HepG2 (cell line): Measurements from ENCODE around the gene ARID1A. TPM values are rescaled to one million over a fixed set of nuclear protein-coding genes. Genes with fewer than 3 reads are reported as not detected.

Experiments
- ATF7-NPFF ChIP-seq: sonication (generic); formaldehyde crosslinking; IDR thresholded peaks from 2 replicates; pipeline ENCODE4 v1.8.1; 2023; ENCODE audit warnings: mild to moderate bottlenecking, low read depth, missing genetic modification reagents, moderate library complexity
- BRD4 ChIP-seq: sonication (generic); formaldehyde crosslinking; IDR thresholded peaks from 2 replicates; pipeline ENCODE4 v1.4.0; 2020; ENCODE audit warnings: missing genetic modification reagents
- CHD2 ChIP-seq: IDR thresholded peaks from 2 replicates; pipeline ENCODE4 v1.6.1; 2011; ENCODE audit warnings: low read depth, low read length, improper control_type of control experiment
- DR1 ChIP-seq: sonication (generic); formaldehyde crosslinking; IDR thresholded peaks from 2 replicates; pipeline ENCODE4 v1.8.0; 2021; ENCODE audit warnings: mild to moderate bottlenecking, missing genetic modification reagents, inconsistent platforms
- EP300 ChIP-seq, 3 experiments: sonication (generic) in 1 of 3; formaldehyde crosslinking in 1 of 3; IDR thresholded peaks; 2 replicates each; pipeline versions ENCODE4 v1.5.1 to v1.6.1; 2011 to 2020; ENCODE audit warnings: low read depth in 2 of 3, low read length in 2 of 3, borderline replicate concordance in 1 of 3, improper control_type of control experiment in 1 of 3, mild to moderate bottlenecking in 1 of 3, missing genetic modification reagents in 1 of 3, moderate library complexity in 1 of 3
- ETV5 ChIP-seq: IDR thresholded peaks from 2 replicates; pipeline ENCODE4 v1.6.1; 2018; ENCODE audit warnings: missing biosample characterization, missing genetic modification reagents, inconsistent platforms, borderline replicate concordance
- GATAD2A ChIP-seq: IDR thresholded peaks from 2 replicates; pipeline ENCODE4 v1.6.1; 2016
- HDAC6 ChIP-seq: fragments of 200-600 bp; sonication (generic); IDR thresholded peaks from 2 replicates; pipeline ENCODE4 v1.7.0; 2017; ENCODE audit warnings: mild to moderate bottlenecking, antibody characterized with exemption, low read length, low read depth
- NR3C1 ChIP-seq: sonication (generic); formaldehyde crosslinking; IDR thresholded peaks from 2 replicates; pipeline ENCODE4 v1.4.0; 2020; ENCODE audit warnings: missing genetic modification reagents
- PHF21A ChIP-seq: sonication (generic); formaldehyde crosslinking; IDR thresholded peaks from 2 replicates; pipeline ENCODE4 v1.5.0; 2020; ENCODE audit warnings: mild to moderate bottlenecking, missing genetic modification reagents
- RFX5 ChIP-seq: IDR thresholded peaks from 2 replicates; pipeline ENCODE4 v1.6.1; 2011; ENCODE audit warnings: low read depth, low read length, improper control_type of control experiment
- TOPORS ChIP-seq: sonication (generic); formaldehyde crosslinking; IDR thresholded peaks from 2 replicates; pipeline ENCODE4 v1.8.0; 2023; ENCODE audit warnings: mild to moderate bottlenecking, missing genetic modification reagents
- ZMAT3 ChIP-seq: sonication (generic); formaldehyde crosslinking; conservative IDR thresholded peaks from 2 replicates; pipeline ENCODE4 v1.7.0; 2021; ENCODE audit warnings: missing genetic modification reagents
- polyA plus RNA-seq, 8 experiments: library from polyadenylated mRNA; depleted of rRNA in 3 of 8; stranded (reverse) in 7 of 8; unstranded in 1 of 8; fragments of >200 nt; fragmentation: Illumina TruSeq in 4 of 8; extraction: Trizol in 4 of 8; gene quantifications; 2 replicates each; pipeline versions ENCODE4 v1.2.1 to v1.2.3, GENCODE V29; 2011 to 2016; ENCODE audit warnings: low read depth in 4 of 8, missing spikeins in 1 of 8, mixed read lengths in 1 of 8; ENCODE audit not compliant: insufficient read depth in 1 of 8
- total RNA-seq, 5 experiments: library from RNA; depleted of rRNA; stranded (reverse); fragments of >200 nt; fragmentation: Illumina TruSeq; extraction: Trizol; gene quantifications; 2 replicates each; pipeline ENCODE4 v1.2.3, GENCODE V29; 2016; ENCODE audit warnings: low read depth in 1 of 5
- TF ChIP-seq, protein P1 (sequence below): IDR thresholded peaks from 2 replicates; pipeline ENCODE4 v1.6.1; 2012; ENCODE audit warnings: low read depth, low read length, improper control_type of control experiment
- TF ChIP-seq, protein P2 (sequence below): sonication (generic); formaldehyde crosslinking; IDR thresholded peaks from 2 replicates; pipeline ENCODE4 v1.9.0; 2021; ENCODE audit warnings: missing genetic modification reagents, borderline replicate concordance
- TF ChIP-seq, protein P3 (sequence below): sonication (generic); formaldehyde crosslinking; IDR thresholded peaks from 2 replicates; pipeline ENCODE4 v1.9.0; 2022; ENCODE audit warnings: low read depth, missing genetic modification reagents
- TF ChIP-seq, protein P4 (sequence below): sonication (generic); formaldehyde crosslinking; conservative IDR thresholded peaks from 2 replicates; pipeline ENCODE4 v1.4.0; 2020; ENCODE audit warnings: mild to moderate bottlenecking, missing genetic modification reagents, moderate library complexity

The ARID1A gene
- total and polyA plus RNA-seq, 2 of the 13 experiments (the other 11 are each of a cell fraction or from before 2014, with no cell fraction given): 11.9 to 15.9 TPM

DNA sequence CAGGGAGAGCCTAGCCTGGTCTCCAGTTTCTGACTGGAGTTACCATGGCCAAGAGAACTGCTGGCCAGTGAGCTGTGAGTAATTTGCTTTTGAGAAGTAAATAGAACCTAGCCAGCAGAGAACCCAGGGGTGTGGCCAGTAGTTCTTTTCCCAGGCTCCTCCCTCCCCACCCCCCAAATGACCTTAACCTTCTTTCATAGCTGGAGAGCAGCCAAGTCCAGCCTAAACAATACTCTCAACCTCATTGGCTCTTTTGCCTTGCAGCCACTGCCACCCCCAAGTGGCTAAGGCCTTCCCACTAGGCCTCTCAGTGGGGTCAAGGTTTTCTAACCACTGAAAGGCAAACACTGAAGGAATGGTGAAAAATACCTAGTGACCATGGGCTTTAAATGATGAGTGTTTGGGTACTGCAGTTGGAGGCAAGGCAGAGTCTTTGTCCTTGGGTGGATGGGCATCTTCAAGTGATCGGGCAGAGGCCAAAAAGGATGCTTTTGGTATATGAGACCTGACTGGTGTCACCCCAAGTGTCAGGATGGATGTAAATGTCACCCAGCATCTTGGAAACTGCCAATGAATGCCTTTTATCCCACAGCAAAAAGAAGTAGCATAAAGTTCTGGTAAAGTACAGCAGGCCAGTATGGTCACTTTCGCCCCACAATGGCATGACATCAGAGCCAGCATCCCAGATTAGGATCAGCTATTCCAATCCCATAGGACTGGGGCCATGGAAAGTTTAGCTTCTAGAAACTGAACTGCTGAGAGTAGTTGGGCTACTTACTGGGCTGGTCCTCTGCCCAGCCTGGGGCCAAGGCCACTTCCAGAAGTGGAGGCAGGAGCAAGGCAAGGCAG is 88.4 kb downstream of the ARID1A start (continued):
- TF ChIP-seq, protein P1, sequence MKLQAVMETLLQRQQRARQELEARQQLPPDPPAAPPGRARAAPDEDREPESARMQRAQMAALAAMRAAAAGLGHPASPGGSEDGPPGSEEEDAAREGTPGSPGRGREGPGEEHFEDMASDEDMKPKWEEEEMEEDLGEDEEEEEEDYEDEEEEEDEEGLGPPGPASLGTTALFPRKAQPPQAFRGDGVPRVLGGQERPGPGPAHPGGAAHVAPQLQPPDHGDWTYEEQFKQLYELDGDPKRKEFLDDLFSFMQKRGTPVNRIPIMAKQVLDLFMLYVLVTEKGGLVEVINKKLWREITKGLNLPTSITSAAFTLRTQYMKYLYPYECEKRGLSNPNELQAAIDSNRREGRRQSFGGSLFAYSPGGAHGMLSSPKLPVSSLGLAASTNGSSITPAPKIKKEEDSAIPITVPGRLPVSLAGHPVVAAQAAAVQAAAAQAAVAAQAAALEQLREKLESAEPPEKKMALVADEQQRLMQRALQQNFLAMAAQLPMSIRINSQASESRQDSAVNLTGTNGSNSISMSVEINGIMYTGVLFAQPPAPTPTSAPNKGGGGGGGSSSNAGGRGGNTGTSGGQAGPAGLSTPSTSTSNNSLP: no peak
- no peak; the same call in 1 of the 2 replicates for TF ChIP-seq ETV5 (CRISPR knock-in tag)
- no peak for TF ChIP-seq BRD4
- TF ChIP-seq EP300 (IDR thresholded peaks at IDR 0.05; ENCODE audit: low read depth in 2 of 2, low read length in 2 of 2): peak; percentile 76 to 84
- peak; percentile 82; the same call in 1 of the 2 replicates for TF ChIP-seq EP300 (CRISPR knock-in tag; IDR thresholded peaks at IDR 0.05; ENCODE audit: borderline replicate concordance)
- peak; percentile 95 for TF ChIP-seq PHF21A (CRISPR knock-in tag)
- TF ChIP-seq, protein P2, sequence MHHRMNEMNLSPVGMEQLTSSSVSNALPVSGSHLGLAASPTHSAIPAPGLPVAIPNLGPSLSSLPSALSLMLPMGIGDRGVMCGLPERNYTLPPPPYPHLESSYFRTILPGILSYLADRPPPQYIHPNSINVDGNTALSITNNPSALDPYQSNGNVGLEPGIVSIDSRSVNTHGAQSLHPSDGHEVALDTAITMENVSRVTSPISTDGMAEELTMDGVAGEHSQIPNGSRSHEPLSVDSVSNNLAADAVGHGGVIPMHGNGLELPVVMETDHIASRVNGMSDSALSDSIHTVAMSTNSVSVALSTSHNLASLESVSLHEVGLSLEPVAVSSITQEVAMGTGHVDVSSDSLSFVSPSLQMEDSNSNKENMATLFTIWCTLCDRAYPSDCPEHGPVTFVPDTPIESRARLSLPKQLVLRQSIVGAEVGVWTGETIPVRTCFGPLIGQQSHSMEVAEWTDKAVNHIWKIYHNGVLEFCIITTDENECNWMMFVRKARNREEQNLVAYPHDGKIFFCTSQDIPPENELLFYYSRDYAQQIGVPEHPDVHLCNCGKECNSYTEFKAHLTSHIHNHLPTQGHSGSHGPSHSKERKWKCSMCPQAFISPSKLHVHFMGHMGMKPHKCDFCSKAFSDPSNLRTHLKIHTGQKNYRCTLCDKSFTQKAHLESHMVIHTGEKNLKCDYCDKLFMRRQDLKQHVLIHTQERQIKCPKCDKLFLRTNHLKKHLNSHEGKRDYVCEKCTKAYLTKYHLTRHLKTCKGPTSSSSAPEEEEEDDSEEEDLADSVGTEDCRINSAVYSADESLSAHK (CRISPR knock-in tag): no peak
- TF ChIP-seq TOPORS (CRISPR knock-in tag): no peak
- TF ChIP-seq NR3C1 (CRISPR knock-in tag): no peak
- peak; percentile 83 for TF ChIP-seq GATAD2A (CRISPR knock-in tag)
- TF ChIP-seq ZMAT3 (CRISPR knock-in tag): no peak
- TF ChIP-seq CHD2: no peak
- TF ChIP-seq DR1 (CRISPR knock-in tag): peak; percentile 51; the same call in 1 of the 2 replicates
- TF ChIP-seq, protein P3, sequence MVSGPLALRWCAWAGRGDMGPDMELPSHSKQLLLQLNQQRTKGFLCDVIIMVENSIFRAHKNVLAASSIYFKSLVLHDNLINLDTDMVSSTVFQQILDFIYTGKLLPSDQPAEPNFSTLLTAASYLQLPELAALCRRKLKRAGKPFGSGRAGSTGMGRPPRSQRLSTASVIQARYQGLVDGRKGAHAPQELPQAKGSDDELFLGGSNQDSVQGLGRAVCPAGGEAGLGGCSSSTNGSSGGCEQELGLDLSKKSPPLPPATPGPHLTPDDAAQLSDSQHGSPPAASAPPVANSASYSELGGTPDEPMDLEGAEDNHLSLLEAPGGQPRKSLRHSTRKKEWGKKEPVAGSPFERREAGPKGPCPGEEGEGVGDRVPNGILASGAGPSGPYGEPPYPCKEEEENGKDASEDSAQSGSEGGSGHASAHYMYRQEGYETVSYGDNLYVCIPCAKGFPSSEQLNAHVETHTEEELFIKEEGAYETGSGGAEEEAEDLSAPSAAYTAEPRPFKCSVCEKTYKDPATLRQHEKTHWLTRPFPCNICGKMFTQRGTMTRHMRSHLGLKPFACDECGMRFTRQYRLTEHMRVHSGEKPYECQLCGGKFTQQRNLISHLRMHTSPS: peak; percentile 41; the same call in 1 of the 2 replicates
- TF ChIP-seq, protein P4, sequence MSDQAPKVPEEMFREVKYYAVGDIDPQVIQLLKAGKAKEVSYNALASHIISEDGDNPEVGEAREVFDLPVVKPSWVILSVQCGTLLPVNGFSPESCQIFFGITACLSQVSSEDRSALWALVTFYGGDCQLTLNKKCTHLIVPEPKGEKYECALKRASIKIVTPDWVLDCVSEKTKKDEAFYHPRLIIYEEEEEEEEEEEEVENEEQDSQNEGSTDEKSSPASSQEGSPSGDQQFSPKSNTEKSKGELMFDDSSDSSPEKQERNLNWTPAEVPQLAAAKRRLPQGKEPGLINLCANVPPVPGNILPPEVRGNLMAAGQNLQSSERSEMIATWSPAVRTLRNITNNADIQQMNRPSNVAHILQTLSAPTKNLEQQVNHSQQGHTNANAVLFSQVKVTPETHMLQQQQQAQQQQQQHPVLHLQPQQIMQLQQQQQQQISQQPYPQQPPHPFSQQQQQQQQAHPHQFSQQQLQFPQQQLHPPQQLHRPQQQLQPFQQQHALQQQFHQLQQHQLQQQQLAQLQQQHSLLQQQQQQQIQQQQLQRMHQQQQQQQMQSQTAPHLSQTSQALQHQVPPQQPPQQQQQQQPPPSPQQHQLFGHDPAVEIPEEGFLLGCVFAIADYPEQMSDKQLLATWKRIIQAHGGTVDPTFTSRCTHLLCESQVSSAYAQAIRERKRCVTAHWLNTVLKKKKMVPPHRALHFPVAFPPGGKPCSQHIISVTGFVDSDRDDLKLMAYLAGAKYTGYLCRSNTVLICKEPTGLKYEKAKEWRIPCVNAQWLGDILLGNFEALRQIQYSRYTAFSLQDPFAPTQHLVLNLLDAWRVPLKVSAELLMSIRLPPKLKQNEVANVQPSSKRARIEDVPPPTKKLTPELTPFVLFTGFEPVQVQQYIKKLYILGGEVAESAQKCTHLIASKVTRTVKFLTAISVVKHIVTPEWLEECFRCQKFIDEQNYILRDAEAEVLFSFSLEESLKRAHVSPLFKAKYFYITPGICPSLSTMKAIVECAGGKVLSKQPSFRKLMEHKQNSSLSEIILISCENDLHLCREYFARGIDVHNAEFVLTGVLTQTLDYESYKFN (CRISPR knock-in tag): peak; percentile 98
- TF ChIP-seq ATF7-NPFF (CRISPR knock-in tag): no peak
- no peak for TF ChIP-seq HDAC6
- TF ChIP-seq RFX5: peak; percentile 43; the same call in 1 of the 2 replicates
